GM18505 (cell line): ENCODE measurements around the gene RALGPS1.

Source experiments
- ATAC-seq: cut with Tn5 transposase; IDR thresholded peaks from one replicate; pipeline ENCODE4 v1.9.1; 2021; ENCODE audit not compliant: unreplicated experiment
- POLR2A ChIP-seq: IDR thresholded peaks from 4 replicates; pipeline ENCODE4 v1.6.1; 2011; ENCODE audit warnings: borderline replicate concordance; ENCODE audit not compliant: insufficient read depth, insufficient read length; ENCODE audit errors: extremely low read depth

The RALGPS1 gene

DNA sequence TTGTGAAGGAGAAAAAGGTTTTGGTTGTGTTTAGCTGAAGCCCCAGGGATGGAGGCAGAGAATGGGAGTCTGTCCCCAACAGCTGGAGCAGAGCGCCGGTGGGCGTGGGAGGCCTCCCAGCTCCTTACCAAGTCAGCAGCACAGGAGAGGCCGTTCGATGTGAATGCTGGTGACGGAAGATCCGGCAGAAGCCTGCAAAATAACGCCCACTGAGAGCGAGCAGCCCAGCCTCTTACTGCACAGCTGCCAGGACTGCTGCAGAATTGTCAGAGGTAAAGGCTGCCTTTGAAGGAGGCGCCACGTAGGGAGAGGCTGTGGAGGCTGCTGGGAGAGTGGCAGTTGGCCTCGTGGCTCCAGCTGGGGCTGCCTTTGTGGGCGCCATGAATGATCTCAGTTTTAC, 181.6 kb downstream of the RALGPS1 start:
- no peak for TF ChIP-seq POLR2A
- no peak for ATAC-seq

DNA sequence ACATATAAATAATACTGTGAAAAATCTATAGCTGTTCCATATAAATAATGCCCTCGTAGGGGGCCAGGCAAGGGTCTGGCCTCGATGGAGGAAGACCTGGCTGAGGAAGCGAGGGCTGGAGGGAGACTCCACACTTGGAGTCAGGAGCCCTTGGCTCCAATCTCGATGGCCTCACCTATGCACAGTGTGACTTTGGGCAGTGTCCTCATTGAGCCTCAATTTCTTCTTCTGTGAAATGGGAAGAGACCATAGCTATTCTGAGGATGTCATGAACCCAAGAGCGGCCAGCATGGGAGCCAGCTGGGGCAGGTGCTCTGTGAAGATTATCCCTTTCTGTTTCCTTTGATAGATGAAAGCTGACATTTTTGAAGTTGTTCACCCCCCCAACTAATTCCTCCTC, 183.1 kb downstream of the RALGPS1 start:
- no peak for TF ChIP-seq POLR2A
- ATAC-seq = no peak

DNA sequence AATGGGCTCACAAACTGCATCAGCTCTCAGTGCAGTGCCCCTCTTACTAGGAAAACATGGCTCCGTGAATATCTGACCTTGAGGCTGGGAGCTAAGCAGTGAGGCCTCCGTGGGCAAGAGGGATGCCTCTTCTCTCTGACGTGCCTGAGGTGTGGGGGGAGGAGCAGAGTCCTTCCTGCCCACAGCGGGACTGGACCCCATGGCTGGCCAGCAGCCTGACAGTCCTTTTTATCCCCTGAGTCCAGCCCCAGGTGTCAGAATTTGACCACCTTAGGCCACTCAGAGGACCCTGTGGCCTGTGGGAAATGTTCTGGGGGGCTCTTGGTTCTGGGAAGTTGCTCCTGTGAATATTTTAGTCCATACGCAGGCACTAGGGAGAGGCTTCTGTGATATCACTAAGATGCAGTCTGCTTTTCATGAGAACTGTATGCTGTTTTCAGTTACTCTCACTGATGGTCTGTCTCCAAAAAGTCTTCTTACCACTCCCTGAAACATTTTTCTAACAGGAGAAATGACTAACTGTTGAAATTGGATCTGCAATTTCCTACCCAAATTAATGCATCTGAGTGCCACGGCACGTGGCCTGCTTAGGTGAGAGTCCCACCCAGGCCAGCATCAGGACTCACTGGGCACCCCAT, 184.5 kb downstream of the RALGPS1 start:
- ATAC-seq = no peak
- TF ChIP-seq POLR2A = no peak

DNA sequence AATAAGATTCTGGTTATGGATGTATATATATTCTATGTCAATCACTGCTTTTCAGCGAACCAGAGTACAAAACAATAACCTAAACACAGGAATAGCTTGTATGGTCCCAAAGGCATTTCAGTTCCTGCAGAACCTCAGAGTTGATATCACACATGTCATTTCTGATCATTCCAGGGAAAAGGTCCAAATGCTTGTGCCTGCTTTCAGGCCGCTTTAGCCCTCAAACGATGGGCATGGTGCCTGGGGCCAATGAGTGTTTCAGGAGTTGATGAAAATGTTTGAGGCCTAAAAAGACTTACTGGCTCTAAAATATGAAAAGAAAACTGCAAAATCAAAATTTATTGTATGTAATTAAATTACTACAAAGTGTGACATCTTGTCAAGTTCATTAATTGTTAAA, 185.1 kb downstream of the RALGPS1 start:
- no peak for TF ChIP-seq POLR2A
- no peak for ATAC-seq

DNA sequence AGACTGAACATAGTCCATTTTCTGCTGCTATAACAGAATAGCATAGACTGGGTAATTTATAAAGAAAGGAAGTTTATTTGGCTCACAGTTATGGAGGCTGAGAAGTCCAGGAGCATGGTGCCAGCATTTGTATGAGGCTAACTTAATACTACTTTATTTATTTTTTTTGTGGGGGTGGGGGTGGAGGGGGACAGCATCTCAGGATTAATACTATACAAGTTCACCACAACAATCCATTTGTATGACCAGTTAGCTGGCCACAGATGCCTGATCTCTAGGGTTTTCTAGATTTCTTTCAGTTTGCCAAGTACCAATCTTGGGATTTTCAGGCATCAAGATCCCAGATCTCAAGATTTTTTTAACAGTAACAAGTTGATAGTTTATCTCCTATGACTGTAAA, 187.6 kb downstream of the RALGPS1 start:
- ATAC-seq = no peak
- TF ChIP-seq POLR2A = no peak

DNA sequence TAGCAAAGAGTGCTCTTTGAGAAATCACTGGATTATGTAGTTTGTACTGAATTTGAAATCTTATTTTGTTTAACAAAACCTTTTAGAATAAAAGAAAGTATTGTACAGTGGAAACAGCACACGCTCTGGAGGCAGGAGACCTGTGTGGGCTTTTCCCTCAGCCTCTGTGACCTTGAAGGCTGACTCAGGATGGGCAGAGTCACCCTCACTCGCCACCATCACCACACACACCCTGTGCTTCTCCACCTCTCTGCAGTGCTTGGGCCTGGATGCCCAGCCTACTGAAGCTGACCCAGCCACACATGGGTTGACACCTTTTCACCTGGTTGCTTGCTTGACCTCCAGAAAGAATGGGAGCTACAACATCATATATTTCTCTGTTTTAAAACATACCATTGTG, 188.2 kb downstream of the RALGPS1 start:
- no peak for ATAC-seq
- TF ChIP-seq POLR2A = no peak

DNA sequence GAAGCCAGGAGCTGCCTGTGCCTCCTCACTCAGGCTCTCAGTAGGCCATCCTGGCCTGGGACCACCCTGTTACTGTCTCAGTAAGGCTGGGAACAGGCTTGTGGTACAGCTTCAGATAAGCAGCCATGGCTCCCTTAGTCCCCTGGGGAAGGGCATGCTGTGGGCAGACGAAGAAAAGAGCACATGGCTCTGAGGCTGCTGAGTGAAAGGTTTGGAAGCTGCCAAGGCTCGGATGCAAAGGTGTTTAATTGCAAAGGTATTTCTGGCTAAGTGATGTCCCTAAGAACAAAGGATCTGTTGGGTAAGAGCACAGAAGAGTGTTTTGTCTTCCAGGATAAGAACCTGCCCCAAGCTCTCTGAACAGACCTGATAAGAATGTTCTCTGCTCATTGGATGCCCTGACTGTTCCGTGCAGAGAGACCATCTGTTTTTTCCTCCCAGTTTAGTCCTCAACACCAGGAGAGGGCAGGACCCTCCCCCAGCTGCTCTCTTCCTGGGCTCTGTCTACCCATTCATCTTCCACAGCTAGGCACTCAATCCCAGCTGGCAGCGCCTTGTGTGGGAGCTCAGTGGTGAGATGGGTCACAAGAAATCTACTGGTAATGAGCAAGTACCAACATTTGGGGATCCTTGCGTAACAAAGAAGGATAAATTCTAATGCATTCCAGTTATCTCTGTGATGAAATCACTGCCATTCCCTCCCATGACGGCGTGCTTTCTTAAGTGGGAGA, 190.2 kb downstream of the RALGPS1 start:
- no peak for ATAC-seq
- no peak for TF ChIP-seq POLR2A

DNA sequence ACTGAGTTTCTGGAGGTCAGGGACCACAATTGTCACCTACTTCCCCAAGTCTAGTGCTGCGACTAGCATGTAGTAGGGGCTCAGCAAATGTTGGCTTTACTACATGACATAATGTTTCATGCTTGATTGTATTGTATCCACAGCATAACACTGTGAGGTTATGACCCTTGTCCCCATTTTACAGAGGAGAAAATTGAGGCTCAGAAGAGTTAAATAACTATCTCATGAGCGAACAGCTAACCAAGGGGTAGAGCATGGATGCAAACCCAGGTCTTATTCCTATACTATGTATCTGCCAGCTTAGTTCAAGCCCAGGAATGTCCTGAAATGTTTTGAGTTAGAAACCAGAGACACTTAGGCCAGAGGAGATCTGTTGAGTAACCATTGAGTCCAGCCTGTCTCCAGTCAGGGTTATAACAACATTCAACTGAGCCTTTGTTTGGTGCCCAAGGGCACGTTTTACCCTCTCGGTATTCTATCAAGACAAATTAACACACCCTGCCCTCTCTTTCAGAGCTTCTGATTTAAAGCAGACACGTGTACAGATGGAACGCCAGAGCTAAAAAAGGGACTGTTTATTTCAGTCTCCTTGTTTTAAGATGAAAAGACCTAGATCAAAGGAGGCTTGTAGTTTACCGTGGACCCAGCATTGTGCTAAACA, 191.4 kb downstream of the RALGPS1 start:
- no peak for TF ChIP-seq POLR2A
- no peak for ATAC-seq

DNA sequence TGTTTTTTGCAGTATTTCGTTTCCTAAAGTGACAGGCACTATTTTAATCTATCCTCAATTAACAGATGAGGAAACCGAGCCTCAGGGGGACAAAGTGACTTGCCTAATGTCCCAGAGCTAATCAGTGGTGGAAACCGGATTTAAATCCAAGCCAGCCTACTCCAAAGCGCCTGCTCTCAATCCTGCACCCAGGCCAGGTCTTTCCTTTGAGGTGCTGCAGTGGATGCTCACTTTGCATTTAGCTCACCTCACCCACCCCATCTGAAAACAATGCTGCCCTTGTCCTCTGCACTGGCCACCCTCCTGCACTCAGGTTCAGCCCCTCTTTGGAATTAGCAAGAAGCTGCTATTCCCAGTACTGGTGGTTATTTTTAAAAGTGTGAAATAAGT, 191.9 kb downstream of the RALGPS1 start:
- ATAC-seq = no peak
- no peak for TF ChIP-seq POLR2A

DNA sequence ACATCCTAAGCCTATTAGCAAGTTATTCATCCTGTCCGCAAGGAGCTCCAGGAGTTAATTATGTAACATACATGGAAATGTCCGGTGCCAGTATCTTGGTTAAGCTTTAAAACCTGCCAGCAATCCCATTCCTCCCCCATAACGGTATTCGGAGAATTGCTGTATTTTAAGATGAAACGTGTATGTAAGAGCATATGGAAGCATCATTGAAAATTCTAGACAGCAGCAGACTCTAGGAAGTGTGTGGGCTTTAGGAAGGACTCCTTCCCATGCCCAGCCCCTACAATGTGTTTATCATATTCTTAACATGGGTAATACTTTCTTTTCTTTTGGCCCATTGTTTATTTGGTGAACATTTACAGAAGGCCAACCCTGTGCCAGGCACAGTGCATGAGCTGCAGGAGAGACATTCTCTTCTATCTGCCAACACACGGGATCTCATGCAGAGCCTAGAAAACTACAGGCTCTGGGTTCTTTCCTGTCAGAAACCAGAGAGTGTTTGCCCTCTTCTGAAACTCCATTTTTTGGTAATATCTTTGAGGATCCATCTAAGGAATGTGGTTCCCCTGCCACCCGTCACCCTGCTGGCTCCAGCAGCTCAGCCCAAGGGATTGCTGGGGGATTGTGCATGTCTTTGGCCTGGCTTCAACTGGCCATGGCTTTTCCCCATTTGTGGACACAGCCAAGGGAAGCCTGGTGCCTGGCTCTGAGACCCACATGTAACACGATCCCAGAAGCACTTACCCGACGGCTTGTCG, 192.8 kb downstream of the RALGPS1 start:
- TF ChIP-seq POLR2A = no peak
- ATAC-seq = no peak

DNA sequence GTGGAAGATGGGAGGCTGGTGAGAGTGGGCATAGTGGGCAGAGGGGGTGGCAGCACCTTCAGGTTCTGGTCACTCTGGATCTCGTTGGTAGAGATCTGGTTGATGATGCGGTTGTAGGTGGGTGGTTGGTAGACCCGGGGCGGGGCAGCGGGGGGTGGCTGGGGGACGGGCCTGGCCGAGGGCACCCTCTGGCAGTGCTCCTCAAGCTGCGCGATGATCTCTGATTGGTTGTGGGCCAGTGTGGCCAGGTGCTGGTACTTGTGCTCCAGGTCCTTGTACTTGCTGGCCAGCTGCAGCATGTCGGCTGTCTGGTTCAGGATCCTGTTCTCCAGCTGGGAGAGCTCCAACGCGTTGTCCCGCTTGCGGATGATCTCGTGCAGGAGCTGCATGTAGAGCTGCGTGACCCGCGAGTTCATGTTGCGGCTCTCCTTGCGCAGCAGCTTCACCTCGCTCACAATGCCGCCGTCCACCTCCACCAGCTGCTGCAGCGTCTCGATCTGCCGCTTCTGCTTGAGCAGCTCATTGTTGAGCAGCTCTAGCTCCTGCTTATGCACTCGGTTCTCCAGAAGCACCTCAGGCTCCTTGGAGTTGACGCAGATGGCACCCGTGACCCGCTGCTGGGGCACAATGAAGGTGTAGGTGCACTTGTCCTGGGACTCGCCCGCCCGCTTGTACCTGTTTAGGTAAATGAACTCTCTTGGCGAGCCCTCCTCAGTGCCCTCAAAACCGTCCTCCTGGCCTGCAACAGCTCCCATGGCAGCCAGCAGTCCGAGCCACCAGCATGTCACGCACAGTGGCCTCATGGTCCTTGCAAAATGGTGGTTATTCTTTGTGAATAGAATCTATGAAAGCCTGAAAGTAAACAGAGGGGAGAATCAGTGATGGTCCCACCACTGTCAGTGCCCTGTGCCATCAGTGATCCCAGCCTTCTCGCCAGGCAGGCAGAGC, 193.6 kb downstream of the RALGPS1 start:
- no peak for TF ChIP-seq POLR2A
- ATAC-seq = no peak

DNA sequence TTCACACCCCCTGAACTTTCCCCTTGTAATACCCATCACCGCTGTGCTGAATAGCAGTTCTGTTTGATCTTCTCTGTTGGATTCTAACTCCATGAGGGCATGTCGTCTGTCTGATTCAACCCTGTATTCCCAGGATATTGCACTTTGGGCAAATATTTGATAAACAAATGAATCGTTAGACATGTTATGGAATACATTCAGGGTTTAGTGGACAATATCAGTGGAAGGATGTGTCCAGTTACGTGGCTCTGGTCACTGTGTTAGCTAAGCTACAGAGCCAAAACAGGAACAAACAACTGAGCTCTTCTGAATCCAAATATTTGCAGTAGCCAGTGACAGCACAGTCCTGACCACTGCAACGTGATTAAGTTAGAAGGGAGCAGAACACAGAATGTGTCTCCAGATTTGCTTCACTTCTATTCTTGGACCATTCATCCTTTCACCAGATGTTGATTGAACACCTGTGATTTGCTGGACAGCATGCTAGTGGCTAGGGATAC, 194.7 kb downstream of the RALGPS1 start:
- TF ChIP-seq POLR2A = no peak
- ATAC-seq = no peak
